Activated CD4-positive, alpha-beta T cell treated with anti-CD3 and anti-CD28 coated beads, Interleukin-2, amount 50 U/mL, for 24 hours (primary cell): ENCODE measurements around the gene LEF1.

Source experiments
- DNase-seq, 2 donors: peaks; one replicate each; pipeline ENCODE4 v3.0.0-alpha.2; 2020; ENCODE audit warnings: low read depth in 1 of 2, low spot score in 1 of 2

The LEF1 gene

GRCh38 chr4:108114503-108114902, 54.2 kb downstream of the LEF1 start:
- DNase-seq = no peak

- no peak for DNase-seq
Observed at GRCh38 chr4:108113229-108113628, 55.5 kb downstream of the LEF1 start.

- DNase-seq = no peak
Observed at GRCh38 chr4:108111781-108112180, 57.0 kb downstream of the LEF1 start.

GRCh38 chr4:108110450-108110849, 58.3 kb downstream of the LEF1 start:
- no peak for DNase-seq

GRCh38 chr4:108109997-108110416, 58.7 kb downstream of the LEF1 start:
- DNase-seq = no peak

- no peak for DNase-seq
Observed at GRCh38 chr4:108109111-108109510, 59.6 kb downstream of the LEF1 start.

GRCh38 chr4:108107729-108108382, 60.9 kb downstream of the LEF1 start:
- DNase-seq = peak in 1 of 2 donors; percentile 78

- DNase-seq = no peak
Observed at GRCh38 chr4:108107101-108107500, 61.6 kb downstream of the LEF1 start.

- no peak for DNase-seq
Observed at GRCh38 chr4:108106186-108106585, 62.5 kb downstream of the LEF1 start.

GRCh38 chr4:108103099-108103862, 65.5 kb downstream of the LEF1 start:
- no peak for DNase-seq

- DNase-seq = no peak
Observed at GRCh38 chr4:108100827-108101226, 67.9 kb downstream of the LEF1 start.

- DNase-seq = no peak
Observed at GRCh38 chr4:108099838-108100237, 68.9 kb downstream of the LEF1 start.

GRCh38 chr4:108097990-108098553, 70.7 kb downstream of the LEF1 start:
- no peak for DNase-seq

- DNase-seq = no peak
Observed at GRCh38 chr4:108094923-108095482, 73.7 kb downstream of the LEF1 start.

- DNase-seq = no peak
Observed at GRCh38 chr4:108094131-108094530, 74.6 kb downstream of the LEF1 start.

- no peak for DNase-seq
Observed at GRCh38 chr4:108092288-108092687, 76.4 kb downstream of the LEF1 start.

- DNase-seq = no peak
Observed at GRCh38 chr4:108087293-108087967, 81.3 kb downstream of the LEF1 start.

GRCh38 chr4:108081256-108081655, 87.5 kb downstream of the LEF1 start:
- DNase-seq = no peak

- DNase-seq = peak in 1 of 2 donors; percentile 33
Observed at GRCh38 chr4:108080747-108081146, 88.0 kb downstream of the LEF1 start.

GRCh38 chr4:108078024-108078733, 90.6 kb downstream of the LEF1 start:
- no peak for DNase-seq

GRCh38 chr4:108072300-108072699, 96.4 kb downstream of the LEF1 start:
- peak in 1 of 2 donors; percentile 30 for DNase-seq
